PC-3 (cell line): ENCODE data around the gene TEX10. TPM values are rescaled to one million over a fixed set of nuclear protein-coding genes. Genes with fewer than 3 reads are reported as not detected.

Experiments
- ATAC-seq: fragments of 200-7000 bp; cut with Tn5 transposase; 2 replicates; pipeline ENCODE4 v1.9.1; 2020; ENCODE audit warnings: mild to moderate bottlenecking, moderate library complexity
- BruUV-seq: library from RNA; stranded (reverse); fragments of 400-500 nt; replicated peaks from 2 replicates; lab custom pipeline; 2021; lab: Mats Ljungman, UMichigan
- CTCF ChIA-PET: fragments of 300-600 bp; sonication (Branson Sonifier 250); formaldehyde crosslinking; loops from one replicate; lab custom pipeline; 2022; ENCODE audit warnings: antibody characterized with exemption; lab: Charles Lee
- POLR2A ChIA-PET: fragments of 300-600 bp; sonication (Branson Sonifier 250); formaldehyde crosslinking; loops from one replicate; lab custom pipeline; 2022; ENCODE audit warnings: antibody characterized with exemption; ENCODE audit not compliant: unreplicated experiment; lab: Charles Lee
- DNase-seq: peaks from one replicate; pipeline ENCODE4 v3.0.0-alpha.2; 2015
- H2AFZ ChIP-seq: fragments of 300-600 bp; sonication (generic); 2 replicates; pipeline ENCODE4 v1.6.0; 2016; ENCODE audit warnings: antibody characterized with exemption, low read length
- H3F3A ChIP-seq: fragments of 300-600 bp; sonication (generic); one replicate; pipeline ENCODE4 v1.6.0; 2017; ENCODE audit warnings: antibody characterized with exemption, low read length, control low read depth, mild to moderate bottlenecking; ENCODE audit not compliant: unreplicated experiment
- H3K27ac ChIP-seq: fragments of 300-600 bp; sonication (generic); 2 replicates; pipeline ENCODE4 v1.5.1; 2016; ENCODE audit warnings: mild to moderate bottlenecking, low read length
- H3K27me3 ChIP-seq: fragments of 300-600 bp; sonication (generic); 2 replicates; pipeline ENCODE4 v1.6.1; 2016; ENCODE audit warnings: low read length, mixed read lengths
- H3K36me3 ChIP-seq: fragments of 300-600 bp; sonication (generic); 2 replicates; pipeline ENCODE4 v1.6.1; 2016; ENCODE audit warnings: low read depth, mixed run types, low read length, mixed read lengths
- H3K4me1 ChIP-seq: fragments of 300-600 bp; sonication (generic); 2 replicates; pipeline ENCODE4 v1.5.1; 2016; ENCODE audit warnings: low read length; ENCODE audit not compliant: insufficient read depth
- H3K4me2 ChIP-seq: fragments of 300-600 bp; sonication (generic); 2 replicates; pipeline ENCODE4 v1.6.0; 2016; ENCODE audit warnings: low read length
- H3K4me3 ChIP-seq: fragments of 300-600 bp; sonication (generic); 2 replicates; pipeline ENCODE4 v1.5.1; 2016; ENCODE audit warnings: mild to moderate bottlenecking, low read length, mixed read lengths
- H3K79me2 ChIP-seq: fragments of 300-600 bp; sonication (generic); 2 replicates; pipeline ENCODE4 v1.6.1; 2017; ENCODE audit warnings: low read length, mixed read lengths
- H3K9ac ChIP-seq: fragments of 300-600 bp; sonication (generic); 2 replicates; pipeline ENCODE4 v1.6.0; 2016; ENCODE audit warnings: mild to moderate bottlenecking, low read length
- H3K9me2 ChIP-seq: fragments of 300-600 bp; sonication (generic); replicated peaks from 2 replicates; pipeline ENCODE4 v1.6.1; 2016; ENCODE audit warnings: mixed run types, low read length, mixed read lengths
- H3K9me3 ChIP-seq: fragments of 300-600 bp; sonication (generic); 2 replicates; pipeline ENCODE4 v1.6.1; 2016; ENCODE audit warnings: low read length, mixed read lengths
- H4K20me1 ChIP-seq: fragments of 300-600 bp; sonication (generic); 2 replicates; pipeline ENCODE4 v1.6.1; 2016; ENCODE audit warnings: low read length, mixed read lengths
- EZH2 ChIP-seq: fragments of 300-600 bp; sonication (generic); IDR thresholded peaks from one replicate; pipeline ENCODE4 v1.6.1; 2017; ENCODE audit warnings: antibody characterized with exemption, mild to moderate bottlenecking, low read length; ENCODE audit not compliant: unreplicated experiment
- EZH2phosphoT487 ChIP-seq: fragments of 300-600 bp; sonication (generic); IDR thresholded peaks from 2 replicates; pipeline ENCODE4 v1.6.1; 2018; ENCODE audit warnings: mild to moderate bottlenecking, antibody characterized with exemption, low read length, borderline replicate concordance
- intact Hi-C: fragments of 100-400 bp; cut with micrococcal nuclease; formaldehyde crosslinking; loops from 2 replicates; pipeline ENCODE4 v1.9.0; 2023
- total RNA-seq: library from RNA; depleted of rRNA; stranded (reverse); fragments of >200 nt; gene quantifications from 2 replicates; pipeline ENCODE4 v1.2.3, GENCODE V29; 2014
- TF ChIP-seq, protein P1 (sequence below): fragments of 300-600 bp; sonication (generic); conservative IDR thresholded peaks from 2 replicates; pipeline ENCODE4 v1.5.1; 2017; ENCODE audit warnings: antibody characterized with exemption, low read depth, mild to moderate bottlenecking, low read length

TEX10 gene
- total RNA-seq, 1 experiment from 2014 or later, result 22.1 TPM

DNA sequence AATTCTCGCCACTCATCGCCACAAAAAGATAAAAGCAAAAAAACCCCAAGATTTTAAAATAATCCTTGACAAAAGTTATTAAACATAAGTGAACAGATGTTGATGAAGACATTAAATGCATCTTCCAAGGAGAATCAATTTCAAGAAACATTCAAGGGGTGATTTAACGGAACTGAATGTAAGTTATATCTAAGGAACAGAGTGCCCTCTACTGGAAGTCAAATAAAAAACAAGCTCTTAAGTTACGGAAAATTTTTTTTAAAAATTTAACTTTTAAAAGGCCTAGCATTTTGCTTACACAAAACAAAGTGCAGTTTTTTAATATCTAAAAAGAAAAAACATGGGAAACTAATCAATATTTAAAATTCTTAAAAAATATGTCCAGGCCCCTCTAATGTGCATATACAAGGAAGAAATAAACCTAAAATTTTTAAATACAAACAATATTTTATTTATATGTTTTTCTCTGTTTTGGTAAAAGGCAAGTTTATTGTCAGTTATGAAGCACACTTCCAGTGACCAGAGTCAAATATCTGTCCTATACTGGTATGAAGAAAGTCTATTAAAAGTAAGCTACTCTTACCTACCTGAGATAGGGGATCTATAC lies 28.0 kb downstream of the TEX10 start:
- Histone ChIP-seq H3K4me2 (no peak overlapping the region), H4K20me1 (0 out of 2 replicates have a peak, but pooled peaks cover 3% of the 10 kb centered on the region), H2AFZ (no peak overlapping the region), H3K79me2 (no peaks in the 10 kb centered on the region; the same call in 1 of the 2 replicates), H3K9me3 (no peaks in the 10 kb centered on the region), H3K9me2 (no peaks in the 10 kb centered on the region), H3K27me3 (no peaks in the 10 kb centered on the region), H3K4me3 (no peak overlapping the region), H3K9ac (no peak overlapping the region), H3K36me3 (peaks cover 29% of the 10 kb centered on the region), H3K4me1 (no peaks in the 10 kb centered on the region), H3F3A (no peaks in the 10 kb centered on the region), H3K27ac (no peak overlapping the region)
- POLR2A ChIA-PET, result interaction anchor here (0.7 kb wide), 1 partner anchor 1353 kb away, joined by 3 read pairs; no protein-coding TSS in a partner anchor
- CTCF ChIA-PET, result interaction anchor here (0.5 to 0.6 kb wide), 4 partner anchors 11 to 282 kb away, joined by 3 to 13 read pairs (median 4); no protein-coding TSS in a partner anchor
- peak; percentile 30 for DNase-seq
- BruUV-seq, result no TSS peak
- no peak for TF ChIP-seq EZH2
- TF ChIP-seq, protein P1, sequence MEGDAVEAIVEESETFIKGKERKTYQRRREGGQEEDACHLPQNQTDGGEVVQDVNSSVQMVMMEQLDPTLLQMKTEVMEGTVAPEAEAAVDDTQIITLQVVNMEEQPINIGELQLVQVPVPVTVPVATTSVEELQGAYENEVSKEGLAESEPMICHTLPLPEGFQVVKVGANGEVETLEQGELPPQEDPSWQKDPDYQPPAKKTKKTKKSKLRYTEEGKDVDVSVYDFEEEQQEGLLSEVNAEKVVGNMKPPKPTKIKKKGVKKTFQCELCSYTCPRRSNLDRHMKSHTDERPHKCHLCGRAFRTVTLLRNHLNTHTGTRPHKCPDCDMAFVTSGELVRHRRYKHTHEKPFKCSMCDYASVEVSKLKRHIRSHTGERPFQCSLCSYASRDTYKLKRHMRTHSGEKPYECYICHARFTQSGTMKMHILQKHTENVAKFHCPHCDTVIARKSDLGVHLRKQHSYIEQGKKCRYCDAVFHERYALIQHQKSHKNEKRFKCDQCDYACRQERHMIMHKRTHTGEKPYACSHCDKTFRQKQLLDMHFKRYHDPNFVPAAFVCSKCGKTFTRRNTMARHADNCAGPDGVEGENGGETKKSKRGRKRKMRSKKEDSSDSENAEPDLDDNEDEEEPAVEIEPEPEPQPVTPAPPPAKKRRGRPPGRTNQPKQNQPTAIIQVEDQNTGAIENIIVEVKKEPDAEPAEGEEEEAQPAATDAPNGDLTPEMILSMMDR, result peak; percentile 55
- TF ChIP-seq EZH2phosphoT487, result no peak
- intact Hi-C loops, result loop anchor here (5.0 kb wide), 2 partner anchors 273 to 297 kb away; no protein-coding TSS in a partner anchor
- ATAC-seq, result no peak

DNA sequence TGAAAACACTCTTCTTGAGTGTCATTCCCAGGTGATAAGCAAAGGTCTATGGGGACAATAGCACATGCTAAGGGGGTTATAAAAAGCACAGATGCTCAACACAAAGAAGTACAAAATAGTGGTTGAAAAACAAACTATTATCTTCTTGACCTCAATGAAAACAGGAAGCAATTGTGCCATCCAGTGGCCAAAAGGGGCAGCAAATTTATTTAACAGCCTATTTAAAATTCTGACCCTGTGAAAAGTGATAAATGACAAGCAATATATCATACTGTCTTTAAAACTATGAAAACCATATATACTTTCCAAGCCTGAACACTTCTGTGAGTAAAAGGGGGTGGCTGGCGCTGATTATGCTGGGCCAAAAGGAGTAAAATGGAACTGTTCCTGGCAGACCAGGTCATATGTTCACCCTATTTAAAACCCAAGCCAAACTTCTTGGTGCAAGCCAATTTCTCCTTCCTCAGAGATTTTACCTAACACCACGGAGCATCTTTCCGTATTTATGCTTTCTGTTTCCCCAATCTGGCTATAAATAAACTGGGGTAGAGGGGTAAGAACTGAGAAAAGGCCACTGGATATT lies 29.7 kb downstream of the TEX10 start:
- 0 out of 2 replicates have a peak, but pooled peaks cover 3% of the 10 kb centered on the region for H4K20me1 ChIP-seq
- ChIA-PET CTCF (no interaction called here), POLR2A (interaction anchor here (0.7 kb wide), 1 partner anchor 20 kb away, joined by 6 read pairs; no protein-coding TSS in a partner anchor)
- no peaks in the 10 kb centered on the region for H3K27me3 ChIP-seq
- no peak overlapping the region for H3K27ac ChIP-seq
- H3K36me3 ChIP-seq, result peaks cover 22% of the 10 kb centered on the region
- no TSS peak for BruUV-seq
- no peaks in the 10 kb centered on the region for H3F3A ChIP-seq
- no peak overlapping the region for H3K9ac ChIP-seq
- no peak overlapping the region for H2AFZ ChIP-seq
- no peak overlapping the region for H3K4me2 ChIP-seq
- intact Hi-C loops, result loop anchor here (5.0 kb wide), 1 partner anchor 296 kb away; no protein-coding TSS in a partner anchor
- ATAC-seq, result no peak
- H3K79me2 ChIP-seq, result no peaks in the 10 kb centered on the region; the same call in 1 of the 2 replicates
- H3K9me3 ChIP-seq, result no peaks in the 10 kb centered on the region
- H3K4me3 ChIP-seq, result no peak overlapping the region
- no peak for TF ChIP-seq EZH2
- TF ChIP-seq, protein P1, result peak; percentile 72
- DNase-seq, result peak; percentile 44
- no peaks in the 10 kb centered on the region for H3K9me2 ChIP-seq
- H3K4me1 ChIP-seq, result peaks cover under 1% of the 10 kb centered on the region
